Measurements from ENCODE around the gene PARD6A.

GRCh38 chr16:67669499-67670101, 8.8 kb downstream of the PARD6A start:
- no peak for TF ChIP-seq CTCF (IDR thresholded peaks at IDR 0.05; ENCODE audit: low read depth, low read length)
- TF ChIP-seq EZH2phosphoT487 (IDR thresholded peaks at IDR 0.05; ENCODE audit: low read depth): no peak
